ENCODE results near the gene RRN3.
"Not testable (repeated sequence)": the region's sequence is repeated elsewhere in the genome, so short reads cannot be mapped to it uniquely, and the experiment has no call there.

Gene RRN3

GRCh38 chr16:15050440-15050839 lies 43.6 kb downstream of the RRN3 start:
- not testable (repeated sequence) for DNase-seq

- DNase-seq, result no peak
Observed at GRCh38 chr16:15049581-15050180, 44.4 kb downstream of the RRN3 start.

GRCh38 chr16:15046692-15047376 lies 47.2 kb downstream of the RRN3 start:
- DNase-seq, result no peak

- DNase-seq, result not testable (repeated sequence)
Observed at GRCh38 chr16:15045270-15045669, 48.8 kb downstream of the RRN3 start.

- DNase-seq, result no peak
Observed at GRCh38 chr16:15044286-15044685, 49.8 kb downstream of the RRN3 start.

GRCh38 chr16:15043344-15043743 lies 50.7 kb downstream of the RRN3 start:
- DNase-seq, result no peak

- DNase-seq, result no peak
Observed at GRCh38 chr16:15041271-15042004, 52.6 kb downstream of the RRN3 start.

GRCh38 chr16:15038689-15039088 lies 55.4 kb downstream of the RRN3 start:
- no peak for DNase-seq

- DNase-seq, result no peak
Observed at GRCh38 chr16:15037745-15038144, 56.3 kb downstream of the RRN3 start.

GRCh38 chr16:15037003-15037402 lies 57.1 kb downstream of the RRN3 start:
- no peak for DNase-seq

- DNase-seq, result no peak
Observed at GRCh38 chr16:15035163-15035729, 58.8 kb downstream of the RRN3 start.

- DNase-seq, result no peak
Observed at GRCh38 chr16:15034266-15035162, 59.6 kb downstream of the RRN3 start.

GRCh38 chr16:15033309-15033707 lies 60.8 kb downstream of the RRN3 start:
- DNase-seq, result no peak

GRCh38 chr16:15032547-15033308 lies 61.3 kb downstream of the RRN3 start:
- no peak for DNase-seq

- no peak for DNase-seq
Observed at GRCh38 chr16:15031586-15031985, 62.5 kb downstream of the RRN3 start.

- no peak for DNase-seq
Observed at GRCh38 chr16:15031179-15031578, 62.9 kb downstream of the RRN3 start.

GRCh38 chr16:15029749-15030148 lies 64.3 kb downstream of the RRN3 start:
- not testable (repeated sequence) for DNase-seq

GRCh38 chr16:15028801-15029698 lies 65.0 kb downstream of the RRN3 start:
- DNase-seq, result not testable (repeated sequence)

GRCh38 chr16:15028345-15028715 lies 65.7 kb downstream of the RRN3 start:
- DNase-seq, result not testable (repeated sequence)

GRCh38 chr16:15027503-15028344 lies 66.3 kb downstream of the RRN3 start:
- not testable (repeated sequence) for DNase-seq

All from NCI-H2029 (cell line).